Neural progenitor cell (in vitro differentiated cells): Measurements from ENCODE around the gene ASPHD1. TPM values are rescaled to one million over a fixed set of nuclear protein-coding genes. Genes with fewer than 3 reads are reported as not detected.

ENCODE experiments used
- DNase-seq: peaks from one replicate; pipeline ENCODE4 v3.0.0-alpha.2; 2016; ENCODE audit warnings: low spot score
- H2AFZ ChIP-seq: fragments of 200-600 bp; sonication (generic); replicated peaks from 2 replicates; pipeline ENCODE4 v1.6.1; 2016; ENCODE audit warnings: antibody characterized with exemption
- H3F3A ChIP-seq: fragments of 200-600 bp; sonication (generic); 2 replicates; pipeline ENCODE4 v1.6.1; 2016; ENCODE audit warnings: antibody characterized with exemption, low read depth
- H3K27ac ChIP-seq: fragments of 200-600 bp; sonication (generic); 2 replicates; pipeline ENCODE4 v1.5.1; 2016; ENCODE audit warnings: mild to moderate bottlenecking
- H3K27me3 ChIP-seq: fragments of 200-600 bp; sonication (generic); 2 replicates; pipeline ENCODE4 v1.6.1; 2016; ENCODE audit warnings: mild to moderate bottlenecking, moderate library complexity
- H3K36me3 ChIP-seq: fragments of 200-600 bp; sonication (generic); 2 replicates; pipeline ENCODE4 v1.5.1; 2016
- H3K4me1 ChIP-seq: fragments of 200-600 bp; sonication (generic); 2 replicates; pipeline ENCODE4 v1.6.1; 2016; ENCODE audit warnings: mixed run types
- H3K4me2 ChIP-seq: fragments of 200-600 bp; sonication (generic); 2 replicates; pipeline ENCODE4 v1.6.1; 2016
- H3K4me3 ChIP-seq: fragments of 200-600 bp; sonication (generic); 2 replicates; pipeline ENCODE4 v1.5.1; 2016
- H3K79me2 ChIP-seq: fragments of 200-600 bp; sonication (generic); 2 replicates; pipeline ENCODE4 v1.6.1; 2016; ENCODE audit warnings: low read depth
- H3K9ac ChIP-seq: fragments of 200-600 bp; sonication (generic); 2 replicates; pipeline ENCODE4 v1.6.1; 2016
- H3K9me3 ChIP-seq: fragments of 200-600 bp; sonication (generic); 2 replicates; pipeline ENCODE4 v1.5.1; 2016; ENCODE audit warnings: low read depth
- H4K20me1 ChIP-seq: fragments of 200-600 bp; sonication (generic); 2 replicates; pipeline ENCODE4 v1.6.1; 2016; ENCODE audit warnings: low read depth
- H3K27ac Mint-ChIP-seq: 3 replicates; pipeline ENCODE4 v1.8.0; 2021; ENCODE audit warnings: mixed read lengths
- H3K27me3 Mint-ChIP-seq: 2 replicates; pipeline ENCODE4 v1.8.0; 2022; ENCODE audit warnings: low read depth, mild to moderate bottlenecking, inconsistent platforms, moderate library complexity, mixed read lengths; ENCODE audit not compliant: insufficient read depth
- H3K36me3 Mint-ChIP-seq: 3 replicates; pipeline ENCODE4 v1.8.0; 2021; ENCODE audit warnings: mixed read lengths
- H3K4me1 Mint-ChIP-seq: 3 replicates; pipeline ENCODE4 v1.8.0; 2021; ENCODE audit warnings: mixed read lengths
- H3K4me3 Mint-ChIP-seq: 3 replicates; pipeline ENCODE4 v1.8.0; 2021; ENCODE audit warnings: mild to moderate bottlenecking, moderate library complexity, mixed read lengths
- H3K9me3 Mint-ChIP-seq: 3 replicates; pipeline ENCODE4 v1.8.0; 2020; ENCODE audit warnings: mixed read lengths
- CTCF ChIP-seq: fragments of 200-600 bp; sonication (generic); IDR thresholded peaks from 2 replicates; pipeline ENCODE4 v1.5.1; 2017; ENCODE audit warnings: antibody characterized with exemption, mild to moderate bottlenecking
- EZH2 ChIP-seq: fragments of 200-600 bp; sonication (generic); IDR thresholded peaks from 2 replicates; pipeline ENCODE4 v1.6.1; 2017; ENCODE audit warnings: antibody characterized with exemption, mild to moderate bottlenecking, moderate library complexity
- EZH2phosphoT487 ChIP-seq: fragments of 200-600 bp; sonication (generic); IDR thresholded peaks from 2 replicates; pipeline ENCODE4 v1.6.1; 2017; ENCODE audit warnings: antibody characterized with exemption
- total RNA-seq: library from RNA; depleted of rRNA; stranded (reverse); fragments of >200 nt; gene quantifications from 2 replicates; pipeline ENCODE4 v1.2.3, GENCODE V29; 2015; ENCODE audit warnings: low replicate concordance

ASPHD1 gene
- total RNA-seq, 1 donor from 2014 or later: 0.97 TPM

GRCh38 chr16:29916979-29917378, 16.7 kb downstream of the ASPHD1 start:
- no peaks in the 10 kb centered on the region for H3K4me1 ChIP-seq
- H4K20me1 ChIP-seq: no peaks in the 10 kb centered on the region
- peaks cover 2% of the 10 kb centered on the region for H3K36me3 ChIP-seq
- H3K79me2 ChIP-seq: no peaks in the 10 kb centered on the region
- Mint-ChIP-seq H3K4me1 (peaks cover 2% of the 10 kb centered on the region), H3K4me3 (no peak overlapping the region), H3K36me3 (peaks cover 17% of the 10 kb centered on the region), H3K9me3 (no peaks in the 10 kb centered on the region), H3K27me3 (no peaks in the 10 kb centered on the region), H3K27ac (no peak overlapping the region)
- no peak for DNase-seq
- no peak overlapping the region for H3K9ac ChIP-seq
- H3K4me3 ChIP-seq: no peak overlapping the region
- no peak overlapping the region for H3K27ac ChIP-seq
- no peaks in the 10 kb centered on the region for H3K9me3 ChIP-seq
- H2AFZ ChIP-seq: no peak overlapping the region
- no peaks in the 10 kb centered on the region for H3F3A ChIP-seq
- TF ChIP-seq CTCF (no peak), EZH2 (no peak), EZH2phosphoT487 (no peak)
- no peaks in the 10 kb centered on the region for H3K27me3 ChIP-seq
- H3K4me2 ChIP-seq: no peak overlapping the region

GRCh38 chr16:29920288-29921033, 20.2 kb downstream of the ASPHD1 start:
- Mint-ChIP-seq H3K4me3 (no peak overlapping the region), H3K9me3 (no peaks in the 10 kb centered on the region)

GRCh38 chr16:29921034-29921385, 20.7 kb downstream of the ASPHD1 start:
- Histone ChIP-seq H4K20me1 (peaks cover 5% of the 10 kb centered on the region), H3K79me2 (peaks cover 13% of the 10 kb centered on the region), H3F3A (peaks cover 4% of the 10 kb centered on the region), H3K9ac (no peak overlapping the region), H3K9me3 (no peaks in the 10 kb centered on the region), H3K27me3 (no peaks in the 10 kb centered on the region), H2AFZ (no peak overlapping the region), H3K4me2 (no peak overlapping the region), H3K4me1 (peaks cover 5% of the 10 kb centered on the region), H3K27ac (no peak overlapping the region), H3K36me3 (peaks cover 2% of the 10 kb centered on the region), H3K4me3 (no peak overlapping the region)
- H3K9me3 Mint-ChIP-seq: no peaks in the 10 kb centered on the region
- H3K4me3 Mint-ChIP-seq: no peak overlapping the region
- H3K27me3 Mint-ChIP-seq: peaks cover 3% of the 10 kb centered on the region
- H3K36me3 Mint-ChIP-seq: peaks cover 10% of the 10 kb centered on the region
- peaks cover 10% of the 10 kb centered on the region for H3K4me1 Mint-ChIP-seq
- no peak for DNase-seq
- H3K27ac Mint-ChIP-seq: no peak overlapping the region
- TF ChIP-seq EZH2phosphoT487 (no peak), EZH2 (no peak), CTCF (no peak)

More at GRCh38 chr16:29920288-29921033, 20.2 kb downstream of the ASPHD1 start:
- Mint-ChIP-seq H3K27ac (no peak overlapping the region), H3K36me3 (peaks cover 14% of the 10 kb centered on the region), H3K4me1 (peaks cover 10% of the 10 kb centered on the region), H3K27me3 (peaks cover 3% of the 10 kb centered on the region)
- Histone ChIP-seq H3K36me3 (peaks cover 2% of the 10 kb centered on the region), H3K4me1 (peaks cover 5% of the 10 kb centered on the region), H3K9ac (no peak overlapping the region), H3K4me2 (no peak overlapping the region), H3K9me3 (no peaks in the 10 kb centered on the region), H3K4me3 (no peak overlapping the region), H3K79me2 (peaks cover 13% of the 10 kb centered on the region), H4K20me1 (peaks cover 5% of the 10 kb centered on the region), H2AFZ (no peak overlapping the region), H3F3A (peaks cover 4% of the 10 kb centered on the region), H3K27me3 (no peaks in the 10 kb centered on the region), H3K27ac (no peak overlapping the region)
- TF ChIP-seq EZH2phosphoT487 (no peak), CTCF (no peak), EZH2 (no peak)
- no peak for DNase-seq
